GM18517 (cell line): Measurements from ENCODE around the gene VN1R5.
"Not testable (repeated sequence)": the region's sequence is repeated elsewhere in the genome, so short reads cannot be mapped to it uniquely, and the experiment has no call there.

ENCODE experiments used
- ATAC-seq: cut with Tn5 transposase; IDR thresholded peaks from one replicate; pipeline ENCODE4 v1.9.1; 2021; ENCODE audit warnings: mild to moderate bottlenecking, moderate library complexity; ENCODE audit not compliant: unreplicated experiment

VN1R5 gene

DNA sequence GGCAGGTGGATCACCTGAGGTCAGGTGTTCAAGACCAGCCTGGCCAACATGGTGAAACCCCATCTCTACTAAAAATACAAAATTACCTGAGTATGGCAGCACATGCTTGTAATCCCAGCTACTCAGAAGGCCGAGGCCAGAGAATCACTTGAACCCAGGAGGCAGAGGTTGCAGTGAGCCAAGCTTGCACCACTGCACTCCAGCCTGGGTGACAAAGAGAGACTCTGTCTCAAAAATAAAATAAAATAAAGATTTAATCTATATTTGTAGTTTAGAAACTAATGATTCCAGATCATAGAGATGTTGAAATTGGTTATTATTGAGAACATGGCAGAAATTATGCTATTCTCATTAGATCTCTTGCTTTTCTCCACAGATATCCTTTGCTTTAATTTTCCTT is at the start of gene VN1R5:
VN1R5 (plus strand) TSS at position 301 of the 400 bp plus-strand sequence.
- not testable (repeated sequence) for ATAC-seq

DNA sequence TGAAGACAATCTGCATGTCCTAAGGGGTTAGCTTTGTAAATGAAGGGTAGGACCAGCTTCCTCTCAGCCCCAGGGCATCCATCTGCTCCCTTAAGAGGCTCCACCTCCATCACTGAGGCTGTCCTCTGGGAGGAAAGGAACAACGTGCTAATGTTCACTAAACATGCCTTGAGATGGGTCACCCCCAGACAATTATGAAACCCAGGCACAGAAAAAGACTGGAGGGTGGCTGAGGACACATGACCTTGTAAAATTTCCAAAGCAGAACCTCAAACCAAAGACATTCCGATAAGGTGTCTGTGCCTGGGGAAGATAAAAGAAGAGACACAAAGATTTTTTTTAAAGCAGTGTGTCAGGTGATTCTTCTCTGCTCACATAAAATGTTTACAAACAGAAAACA is 46.5 kb upstream of the VN1R5 start:
- no peak for ATAC-seq

DNA sequence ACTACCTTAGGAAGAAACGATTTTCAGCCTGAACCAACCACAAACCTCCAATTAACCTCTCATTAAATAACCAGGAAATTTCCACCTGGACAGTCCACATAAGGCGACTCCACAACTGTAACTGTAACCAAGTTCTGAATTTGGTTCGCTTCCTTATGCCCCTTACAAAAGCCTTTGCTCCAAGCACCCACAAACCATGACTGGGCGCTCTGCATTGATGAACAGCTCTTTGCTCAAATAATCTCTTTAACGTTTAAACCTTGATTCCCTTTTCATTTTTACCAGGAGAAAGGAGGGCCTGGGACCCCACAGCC is 45.9 kb upstream of the VN1R5 start:
- peak; percentile 11 for ATAC-seq

DNA sequence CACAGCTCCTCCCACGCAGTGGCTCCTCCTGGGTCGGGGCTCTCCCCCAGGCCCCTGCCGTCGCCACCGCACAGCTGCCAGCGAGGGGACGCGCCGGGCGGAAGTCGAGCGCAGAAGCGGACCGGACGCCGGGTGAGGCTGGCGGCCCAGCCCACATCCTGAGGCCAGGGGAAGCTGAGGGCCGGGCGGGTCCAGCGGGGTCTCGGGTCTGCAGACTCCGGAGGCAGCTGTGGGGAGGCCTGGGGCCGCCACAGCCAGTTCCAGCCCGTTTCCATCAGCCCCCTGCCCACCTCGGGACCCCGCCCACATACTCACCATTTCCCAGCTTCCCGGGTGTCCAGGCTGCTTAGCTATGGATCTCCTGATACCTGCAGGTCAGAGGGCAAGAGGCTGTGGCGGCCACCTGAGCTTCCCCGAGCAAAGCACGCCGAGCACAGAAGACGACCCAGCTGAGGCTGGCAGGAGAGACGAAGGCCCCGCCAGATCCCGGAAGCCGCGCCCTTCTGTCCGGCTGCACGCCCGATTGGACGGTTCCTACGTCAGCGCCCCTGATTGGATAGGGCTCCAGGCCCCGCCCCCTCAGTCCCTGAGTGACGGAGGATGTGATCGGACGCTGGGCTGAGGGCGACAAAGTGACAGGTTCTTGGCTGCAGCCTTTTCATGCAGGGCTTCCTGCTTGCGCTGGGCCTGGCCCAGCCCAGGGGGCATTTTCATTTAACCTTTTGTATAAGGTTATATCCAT is 45.3 kb upstream of the VN1R5 start:
- peak; percentile 84 for ATAC-seq

DNA sequence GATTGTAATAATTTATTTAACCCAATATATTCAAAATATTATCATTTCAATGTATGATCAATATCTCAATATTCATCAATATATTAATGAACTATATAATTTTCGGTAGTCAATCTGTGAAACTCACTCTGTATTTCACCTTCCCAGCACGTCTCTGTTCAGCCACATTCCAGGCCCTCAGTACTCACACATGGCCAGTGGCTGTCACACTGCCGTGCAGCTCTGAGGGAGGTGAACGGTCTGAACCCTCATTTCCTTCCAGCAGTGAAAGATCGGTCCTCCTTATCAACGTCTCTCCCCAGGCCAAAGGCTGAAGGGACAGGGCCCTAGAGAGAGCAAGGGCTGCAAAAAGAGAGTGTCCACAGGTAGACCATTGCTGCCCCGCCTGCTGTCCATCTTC is 44.5 kb upstream of the VN1R5 start:
- no peak for ATAC-seq

DNA sequence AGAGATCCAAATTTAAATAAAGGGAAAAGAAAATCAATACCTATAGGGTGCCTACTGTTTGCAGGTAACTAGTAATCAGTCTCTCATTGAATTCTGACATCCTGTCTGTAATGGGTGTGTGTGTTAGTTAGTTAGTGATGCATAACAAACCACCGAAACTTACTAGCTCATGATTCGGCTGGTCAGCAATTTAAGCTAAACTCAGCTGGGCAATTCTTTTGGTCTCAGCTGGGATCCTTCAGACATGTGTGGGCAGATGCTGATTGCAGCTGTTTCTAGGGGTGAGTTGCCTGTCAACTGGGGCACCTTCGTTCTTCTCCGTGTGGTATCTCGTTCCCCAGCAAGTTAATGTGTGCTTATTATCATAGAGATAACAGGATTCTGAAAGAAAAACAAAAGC is 43.9 kb upstream of the VN1R5 start:
- ATAC-seq: peak; percentile 68

DNA sequence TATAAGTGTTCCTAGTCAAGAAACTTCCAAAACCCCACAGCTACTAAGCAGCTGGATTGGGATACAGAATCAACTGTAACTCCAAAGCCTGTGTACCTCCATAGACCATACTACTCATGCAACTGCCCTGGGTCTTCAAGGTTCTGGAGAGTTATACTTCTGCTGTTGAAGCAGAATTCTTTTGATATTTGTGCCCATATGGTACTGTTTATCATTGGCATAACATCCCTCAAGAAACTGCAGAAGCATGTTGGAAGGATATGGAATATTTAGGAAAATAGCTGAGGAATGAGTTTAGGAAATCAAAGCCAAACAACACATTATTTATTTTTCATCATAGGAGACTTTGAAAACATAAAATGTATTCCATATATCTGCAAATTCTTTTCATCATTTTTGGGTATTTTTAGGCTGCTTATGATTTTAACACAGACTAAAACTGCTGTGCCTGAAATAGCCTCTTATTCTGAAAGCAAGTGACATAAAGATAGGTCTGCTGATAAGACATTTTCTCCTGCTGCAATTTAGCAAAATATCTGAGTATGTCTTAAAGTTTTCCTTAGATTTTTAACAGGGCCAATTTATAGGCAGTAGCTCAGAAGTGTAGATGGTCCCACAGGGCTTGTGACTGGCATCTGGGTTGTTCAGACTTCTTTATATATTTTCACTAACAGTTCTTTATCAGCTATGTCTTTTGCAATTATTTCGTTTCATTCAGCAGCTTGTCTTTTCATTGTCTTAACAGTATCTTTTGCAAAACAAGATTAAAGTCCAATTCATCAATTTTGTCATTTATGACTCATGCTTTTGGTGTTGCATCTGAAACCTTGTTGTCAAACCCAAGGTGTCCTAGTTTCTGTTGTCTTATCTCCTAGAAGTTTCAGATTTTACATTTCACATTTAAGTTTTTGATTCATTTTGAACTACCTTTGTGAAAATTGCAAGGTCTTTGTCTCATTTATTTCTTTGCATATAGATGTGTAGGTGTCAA is 43.0 kb upstream of the VN1R5 start:
- peak; percentile 17 for ATAC-seq

DNA sequence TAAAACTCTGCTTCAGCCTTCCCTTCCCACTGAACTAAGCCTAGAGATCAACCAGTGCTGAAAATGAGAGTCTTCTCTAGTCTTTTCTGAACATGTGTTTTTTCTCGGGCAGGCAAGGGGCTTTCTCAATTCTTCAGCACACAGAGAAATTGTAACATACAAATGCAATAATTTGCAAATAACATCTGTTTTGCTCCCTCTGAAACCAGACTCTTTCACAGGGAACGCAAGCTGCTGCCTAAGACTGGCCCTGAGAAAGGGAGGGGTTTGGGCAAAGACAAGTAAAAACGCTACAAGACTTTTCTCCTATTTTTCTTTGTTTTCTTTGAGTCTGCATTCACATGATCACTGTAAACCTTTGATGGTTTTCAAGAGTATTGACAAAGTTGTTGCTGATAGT is 39.6 kb upstream of the VN1R5 start:
- no peak for ATAC-seq

DNA sequence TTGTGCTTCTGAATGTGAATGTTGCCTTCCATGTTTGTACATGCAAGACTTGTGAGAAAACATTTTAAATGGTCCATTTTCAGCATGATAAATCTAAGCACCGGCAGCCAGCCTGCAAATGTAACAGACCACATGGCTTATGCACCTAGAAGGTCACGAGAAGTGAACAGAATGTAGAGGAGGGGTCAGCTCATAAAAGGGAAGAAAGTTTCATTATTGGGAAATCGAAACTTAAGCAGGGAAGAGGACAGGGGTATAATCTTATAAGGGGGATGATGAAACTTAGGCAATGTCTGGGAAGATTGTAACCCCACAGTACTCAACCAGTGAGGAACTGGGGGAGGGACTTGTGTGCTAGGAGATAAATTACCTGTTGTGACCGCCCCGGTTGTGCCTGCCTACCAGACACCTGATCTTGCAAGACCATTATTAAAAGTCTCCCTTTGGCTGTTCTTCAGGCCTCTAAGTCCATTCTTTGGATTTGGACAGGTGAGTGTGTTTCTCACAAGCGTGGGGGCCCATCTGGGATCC is 37.7 kb upstream of the VN1R5 start:
- no peak for ATAC-seq

DNA sequence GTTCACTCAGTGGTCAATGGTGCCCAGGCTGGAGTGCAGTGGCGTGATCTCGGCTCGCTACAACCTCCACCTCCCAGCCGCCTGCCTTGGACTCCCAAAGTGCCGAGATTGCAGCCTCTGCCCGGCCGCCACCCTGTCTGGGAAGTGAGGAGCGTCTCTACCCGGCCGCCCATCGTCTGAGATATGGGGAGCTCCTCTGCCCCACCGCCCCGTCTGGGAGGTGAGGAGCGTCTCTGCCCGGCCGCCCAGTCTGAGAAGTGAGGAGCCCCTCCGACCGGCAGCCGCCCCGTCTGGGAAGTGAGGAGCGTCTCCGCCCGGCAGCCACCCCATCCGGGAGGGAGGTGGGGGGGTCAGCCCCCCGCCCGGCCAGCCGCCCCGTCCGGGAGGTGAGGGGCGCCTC is 35.6 kb upstream of the VN1R5 start:
- ATAC-seq: not testable (repeated sequence)

DNA sequence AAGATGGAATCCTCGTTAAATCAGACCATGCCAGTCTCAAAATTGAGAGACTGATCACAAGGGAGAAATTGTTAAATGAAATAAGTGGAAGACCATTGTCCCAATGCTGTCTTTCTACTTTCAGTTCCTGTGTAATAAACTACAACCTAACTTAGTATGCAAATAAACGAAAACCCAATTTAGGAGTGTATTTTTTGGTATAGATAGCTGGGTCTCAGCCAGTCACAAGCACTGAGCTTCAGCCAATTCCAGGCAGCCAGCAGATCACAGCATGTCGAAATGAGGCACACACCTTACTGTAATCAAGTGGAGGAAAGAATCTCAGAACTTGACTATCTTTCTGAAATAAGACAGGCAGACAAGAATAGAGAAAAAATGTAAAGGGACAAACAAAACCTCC is 33.0 kb upstream of the VN1R5 start:
- ATAC-seq: no peak

DNA sequence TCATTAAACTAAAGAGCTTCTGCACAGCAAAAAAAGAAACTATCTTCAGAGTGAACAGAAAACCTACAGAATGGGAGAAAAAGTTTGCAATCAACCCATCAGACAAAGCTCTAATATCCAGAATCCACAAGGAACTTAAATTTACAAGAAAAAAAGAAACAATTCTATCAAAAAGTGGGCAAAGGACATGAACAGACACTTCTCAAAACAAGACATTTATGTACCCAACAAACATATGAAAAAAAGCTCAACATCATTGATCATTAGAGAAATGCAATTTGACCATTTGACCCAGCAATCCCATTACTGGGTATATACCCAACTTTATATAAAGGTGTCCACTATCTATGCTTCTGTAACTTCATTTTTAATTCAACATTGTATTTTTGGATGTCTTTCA is 31.1 kb upstream of the VN1R5 start:
- ATAC-seq: no peak

DNA sequence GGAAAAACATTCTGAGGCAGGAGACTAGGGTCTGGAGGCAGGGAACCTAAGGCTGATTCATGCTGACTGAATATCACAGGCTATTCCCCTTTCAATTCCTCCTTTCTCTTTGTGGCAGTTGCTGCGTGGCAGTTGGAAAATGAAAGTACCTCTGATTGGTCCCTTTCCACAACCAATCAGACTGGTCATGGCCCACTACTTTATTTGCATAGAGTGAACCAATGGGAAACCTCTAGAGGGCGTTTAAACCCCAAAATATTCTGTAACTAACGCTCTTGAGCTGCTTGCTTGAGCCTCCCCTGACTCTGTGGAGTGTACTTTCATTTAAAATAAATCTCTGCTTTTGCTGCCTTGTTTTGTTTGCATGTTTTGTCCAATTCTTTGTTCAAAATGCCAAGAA is 27.7 kb upstream of the VN1R5 start:
- ATAC-seq: no peak

DNA sequence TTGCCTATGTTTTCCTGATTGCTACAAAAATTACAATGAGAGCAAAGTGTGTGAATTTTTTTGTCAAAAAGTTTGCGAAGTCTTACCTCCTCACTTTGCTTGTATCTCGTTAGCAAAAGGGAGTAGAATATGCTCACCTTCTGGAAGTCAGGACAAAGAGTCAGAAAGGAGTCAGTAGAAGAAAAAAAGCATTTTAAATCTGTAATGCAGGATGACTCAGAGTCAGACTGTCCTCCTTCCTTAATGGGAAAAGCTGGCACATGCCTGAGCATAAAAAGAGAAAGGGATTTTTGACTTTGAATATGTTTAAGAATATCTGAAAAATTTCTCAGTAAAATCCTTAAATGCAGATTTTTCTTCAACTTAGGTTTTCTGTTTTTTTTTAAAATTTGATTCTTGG is 14.2 kb upstream of the VN1R5 start:
- no peak for ATAC-seq

DNA sequence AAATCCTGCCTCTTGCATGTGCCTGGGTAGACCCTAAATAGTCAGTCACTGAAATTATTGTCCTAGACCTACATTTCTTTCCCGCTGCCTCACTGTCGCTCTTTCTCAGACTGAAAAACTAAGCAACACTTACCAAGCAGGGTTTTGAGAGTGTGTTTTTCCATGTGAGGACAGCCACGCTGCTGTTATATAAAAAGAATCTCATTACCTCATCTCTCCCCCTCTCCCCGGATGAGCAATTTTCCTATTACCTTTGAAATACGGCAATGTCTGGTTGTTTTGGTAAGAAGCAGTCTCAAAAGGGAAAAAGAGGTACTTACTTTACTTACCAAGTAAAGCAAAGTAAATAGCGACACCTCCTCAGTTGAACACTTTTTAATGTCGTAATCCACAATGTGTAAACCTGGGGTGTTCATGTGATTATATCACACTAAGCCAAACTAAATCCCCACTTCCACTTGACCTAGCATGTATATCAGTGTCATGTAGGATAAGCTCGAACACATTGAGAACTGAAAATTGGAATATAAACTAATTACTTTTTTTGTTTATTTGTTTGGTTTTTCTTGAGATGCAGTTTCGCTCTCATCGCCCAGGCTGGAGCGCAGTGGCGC is 12.2 kb upstream of the VN1R5 start:
- ATAC-seq: no peak

DNA sequence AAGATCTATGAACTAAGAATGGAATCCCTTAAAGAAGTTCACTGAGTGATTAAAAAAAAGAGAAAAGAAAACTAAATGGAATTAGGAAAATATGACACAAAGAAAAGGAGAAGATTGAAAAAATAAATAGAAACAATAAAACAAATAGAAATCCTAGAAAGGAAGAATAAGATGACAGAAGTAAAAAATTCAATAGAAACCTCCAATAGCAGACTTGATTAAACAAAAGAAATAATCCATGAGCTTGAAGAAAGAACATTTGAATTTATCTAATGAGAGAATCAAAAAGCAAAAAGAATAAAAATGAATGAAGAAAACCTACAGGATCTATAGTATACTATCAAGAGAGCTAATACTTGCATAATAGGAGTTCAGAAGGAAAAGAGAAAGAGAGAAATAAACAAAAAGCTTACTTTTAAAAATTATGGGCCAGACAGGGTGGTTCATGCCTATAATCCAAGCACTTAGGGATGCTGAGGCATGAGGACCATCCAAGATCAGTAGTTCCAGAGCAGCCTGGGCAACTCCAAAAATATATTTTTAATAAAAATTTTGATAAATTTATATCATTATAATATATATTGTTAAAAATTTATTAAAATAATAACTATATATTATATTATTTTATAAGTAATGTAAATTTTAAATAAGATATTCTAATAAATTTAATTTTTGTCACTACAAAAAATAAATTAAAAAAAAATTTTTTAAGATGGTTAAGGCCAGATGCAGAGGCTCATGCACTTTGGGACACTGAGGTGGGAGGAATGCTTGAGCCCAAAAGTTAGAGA is 9.4 kb upstream of the VN1R5 start:
- no peak for ATAC-seq

DNA sequence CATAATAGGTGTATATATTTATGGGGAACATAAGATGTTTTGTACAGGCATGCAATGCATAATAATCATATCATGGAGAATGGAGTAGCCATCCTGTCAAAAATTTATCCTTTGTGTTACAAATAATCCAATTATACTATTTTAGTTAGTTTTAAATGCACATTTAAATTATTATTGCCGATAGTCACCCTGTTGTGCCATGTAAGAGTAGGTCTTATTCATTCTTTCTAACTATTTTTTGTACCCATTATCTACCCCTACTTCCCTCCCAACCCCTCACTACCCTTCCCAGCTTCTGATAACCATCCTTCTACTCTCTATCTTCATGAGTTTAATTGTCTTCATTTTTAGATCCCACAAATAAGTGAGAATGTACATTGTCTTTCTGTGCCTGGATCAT is 8.3 kb upstream of the VN1R5 start:
- no peak for ATAC-seq

DNA sequence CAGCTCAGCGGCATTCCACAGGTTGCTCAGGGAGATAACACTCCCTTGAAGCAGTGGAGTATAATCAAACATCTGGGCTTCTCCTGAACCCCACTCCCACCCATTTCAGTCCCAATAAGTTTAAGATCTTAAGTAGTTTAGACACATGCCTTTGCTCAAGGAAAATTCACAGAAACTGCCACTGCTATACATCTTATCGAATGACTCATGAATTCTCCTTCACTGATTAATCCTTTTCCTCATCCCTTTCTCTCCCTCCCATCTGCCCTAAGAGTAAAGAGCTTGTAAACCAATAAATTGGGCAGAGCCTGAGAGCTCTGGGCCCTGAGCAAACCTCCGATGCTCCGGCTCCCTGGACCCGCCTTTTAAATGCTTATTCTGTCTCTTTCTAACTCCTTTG is 10.2 kb downstream of the VN1R5 start:
- no peak for ATAC-seq

DNA sequence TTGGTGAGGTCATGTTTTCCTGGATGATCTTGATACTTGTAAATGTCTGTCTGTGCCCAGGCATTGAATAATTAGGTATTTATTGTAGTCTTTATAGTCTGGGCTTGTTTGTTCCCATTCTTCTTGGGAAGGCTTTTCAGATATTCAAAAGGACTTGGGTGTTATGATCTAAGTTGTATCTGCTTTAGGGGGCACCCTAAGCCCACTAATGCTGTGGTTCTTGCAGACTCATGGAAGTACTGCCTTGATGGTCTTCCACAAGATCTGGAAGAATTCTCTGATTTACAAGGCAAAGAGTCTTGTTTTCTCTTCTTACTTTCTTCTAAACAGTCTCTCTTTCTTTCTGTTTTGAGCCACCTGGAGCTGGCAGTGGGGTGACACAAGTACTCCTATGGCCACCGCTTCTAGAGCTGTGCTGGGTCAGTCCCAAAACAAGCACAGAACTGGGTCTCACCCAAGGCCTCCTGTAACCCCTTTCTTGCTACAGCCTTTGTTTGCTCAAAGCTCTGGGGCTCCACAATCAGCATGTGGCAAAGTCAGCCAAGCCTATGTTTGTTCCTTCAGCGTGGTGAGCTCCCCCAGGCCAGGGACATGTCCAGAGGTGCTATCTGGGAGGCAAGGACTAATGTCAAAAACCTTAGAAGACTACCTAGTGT is 12.6 kb downstream of the VN1R5 start:
- no peak for ATAC-seq

DNA sequence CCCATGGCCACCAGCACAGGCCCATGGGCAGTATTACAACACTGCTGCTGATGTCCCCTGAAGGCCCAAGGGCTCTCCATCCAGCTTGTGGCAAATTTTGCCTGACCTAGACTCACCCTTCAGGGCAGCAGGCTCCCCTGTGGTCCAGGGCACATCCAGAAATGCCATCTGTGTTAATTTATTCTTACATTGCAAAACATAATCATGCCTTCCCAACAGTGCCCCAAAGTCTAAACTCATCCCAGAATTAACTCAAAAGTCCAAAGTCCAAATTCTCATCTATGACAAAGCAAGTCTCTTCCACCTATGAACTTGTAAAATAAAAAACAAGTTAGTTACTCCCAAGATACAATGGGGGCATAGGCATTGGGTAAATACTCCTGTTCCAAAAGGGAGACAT is 13.3 kb downstream of the VN1R5 start:
- no peak for ATAC-seq
